Measurements from ENCODE around the gene PRICKLE2. TPM values are rescaled to one million over a fixed set of nuclear protein-coding genes. Genes with fewer than 3 reads are reported as not detected.

The PRICKLE2 gene
- total RNA-seq, 1 experiment from 2014 or later: 5.6 TPM

DNA sequence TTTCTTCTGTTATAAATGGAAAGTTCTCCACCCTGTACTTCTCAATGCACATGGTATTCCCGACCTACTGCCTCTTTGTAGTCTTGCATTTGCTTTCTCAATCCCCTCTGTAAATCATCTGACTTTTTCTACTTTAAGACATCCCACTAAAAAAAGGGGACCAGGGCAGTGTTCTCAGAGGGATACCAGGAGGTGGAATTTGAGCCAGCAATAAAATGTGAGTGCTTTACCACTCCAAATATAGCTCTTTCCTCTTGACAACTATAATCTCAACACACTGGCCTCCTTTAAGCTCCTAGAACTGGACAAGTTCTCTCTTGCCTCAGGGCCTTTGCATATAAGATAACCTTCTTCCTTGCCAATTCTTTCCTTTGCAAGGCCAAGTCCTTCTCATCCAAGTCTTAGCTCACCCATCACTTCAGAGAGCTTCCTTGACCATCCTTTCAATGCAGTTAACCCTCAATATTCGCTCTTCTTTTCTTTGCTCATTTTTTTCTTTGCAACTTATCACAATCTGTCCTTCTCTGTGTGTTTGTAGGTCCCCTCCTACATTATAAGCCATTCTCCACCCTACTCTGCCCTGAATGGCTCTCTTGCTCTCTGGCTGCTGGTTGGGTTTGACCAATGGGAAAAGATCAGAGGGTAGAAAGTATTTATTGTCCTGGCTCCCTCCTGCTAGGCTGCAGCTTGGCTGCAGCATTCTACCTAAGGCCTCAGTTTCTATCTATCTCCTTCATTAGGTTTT lies 93.4 kb downstream of the PRICKLE2 start:
- DNase-seq (ENCODE audit: low spot score) (no peak), ATAC-seq (0 out of 2 replicates have a peak, but pooled peaks have one; percentile 30)
- ChIA-PET CTCF (no interaction called here), POLR2A (no interaction called here)
- no peak overlapping the region for H3K4me3 Mint-ChIP-seq
- H3K36me3 Mint-ChIP-seq: no peaks in the 10 kb centered on the region
- H3K27ac Mint-ChIP-seq: no peak overlapping the region
- H3K4me1 Mint-ChIP-seq: peaks cover 8% of the 10 kb centered on the region
- TF ChIP-seq, protein P1, sequence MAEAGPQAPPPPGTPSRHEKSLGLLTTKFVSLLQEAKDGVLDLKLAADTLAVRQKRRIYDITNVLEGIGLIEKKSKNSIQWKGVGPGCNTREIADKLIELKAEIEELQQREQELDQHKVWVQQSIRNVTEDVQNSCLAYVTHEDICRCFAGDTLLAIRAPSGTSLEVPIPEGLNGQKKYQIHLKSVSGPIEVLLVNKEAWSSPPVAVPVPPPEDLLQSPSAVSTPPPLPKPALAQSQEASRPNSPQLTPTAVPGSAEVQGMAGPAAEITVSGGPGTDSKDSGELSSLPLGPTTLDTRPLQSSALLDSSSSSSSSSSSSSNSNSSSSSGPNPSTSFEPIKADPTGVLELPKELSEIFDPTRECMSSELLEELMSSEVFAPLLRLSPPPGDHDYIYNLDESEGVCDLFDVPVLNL (CRISPR knock-in tag; IDR thresholded peaks at IDR 0.05; ENCODE audit: borderline replicate concordance, low read depth): no peak
- TF ChIP-seq SP1 (CRISPR knock-in tag; conservative IDR thresholded peaks at IDR 0.05): no peak
- TF ChIP-seq TCF7 (CRISPR knock-in tag; IDR thresholded peaks at IDR 0.05; ENCODE audit: low read depth): no peak
- TF ChIP-seq, protein P2, sequence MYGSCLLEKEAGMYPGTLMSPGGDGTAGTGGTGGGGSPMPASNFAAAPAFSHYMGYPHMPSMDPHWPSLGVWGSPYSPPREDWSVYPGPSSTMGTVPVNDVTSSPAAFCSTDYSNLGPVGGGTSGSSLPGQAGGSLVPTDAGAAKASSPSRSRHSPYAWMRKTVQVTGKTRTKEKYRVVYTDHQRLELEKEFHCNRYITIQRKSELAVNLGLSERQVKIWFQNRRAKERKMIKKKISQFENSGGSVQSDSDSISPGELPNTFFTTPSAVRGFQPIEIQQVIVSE (CRISPR knock-in tag; IDR thresholded peaks at IDR 0.05; ENCODE audit: borderline replicate concordance): no peak
- TF ChIP-seq, protein P3, sequence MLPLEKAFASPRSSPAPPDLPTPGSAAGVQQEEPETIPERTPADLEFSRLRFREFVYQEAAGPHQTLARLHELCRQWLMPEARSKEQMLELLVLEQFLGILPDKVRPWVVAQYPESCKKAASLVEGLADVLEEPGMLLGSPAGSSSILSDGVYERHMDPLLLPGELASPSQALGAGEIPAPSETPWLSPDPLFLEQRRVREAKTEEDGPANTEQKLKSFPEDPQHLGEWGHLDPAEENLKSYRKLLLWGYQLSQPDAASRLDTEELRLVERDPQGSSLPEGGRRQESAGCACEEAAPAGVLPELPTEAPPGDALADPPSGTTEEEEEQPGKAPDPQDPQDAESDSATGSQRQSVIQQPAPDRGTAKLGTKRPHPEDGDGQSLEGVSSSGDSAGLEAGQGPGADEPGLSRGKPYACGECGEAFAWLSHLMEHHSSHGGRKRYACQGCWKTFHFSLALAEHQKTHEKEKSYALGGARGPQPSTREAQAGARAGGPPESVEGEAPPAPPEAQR (CRISPR knock-in tag; IDR thresholded peaks at IDR 0.05): no peak
- no peak for TF ChIP-seq FOXP1 (CRISPR knock-in tag; IDR thresholded peaks at IDR 0.05; ENCODE audit: borderline replicate concordance)
- no peak for TF ChIP-seq HMGA2 (CRISPR knock-in tag; IDR thresholded peaks at IDR 0.05)
- no peak for TF ChIP-seq SMAD3 (CRISPR knock-in tag; IDR thresholded peaks at IDR 0.05; ENCODE audit: borderline replicate concordance)
- TF ChIP-seq, protein P4, sequence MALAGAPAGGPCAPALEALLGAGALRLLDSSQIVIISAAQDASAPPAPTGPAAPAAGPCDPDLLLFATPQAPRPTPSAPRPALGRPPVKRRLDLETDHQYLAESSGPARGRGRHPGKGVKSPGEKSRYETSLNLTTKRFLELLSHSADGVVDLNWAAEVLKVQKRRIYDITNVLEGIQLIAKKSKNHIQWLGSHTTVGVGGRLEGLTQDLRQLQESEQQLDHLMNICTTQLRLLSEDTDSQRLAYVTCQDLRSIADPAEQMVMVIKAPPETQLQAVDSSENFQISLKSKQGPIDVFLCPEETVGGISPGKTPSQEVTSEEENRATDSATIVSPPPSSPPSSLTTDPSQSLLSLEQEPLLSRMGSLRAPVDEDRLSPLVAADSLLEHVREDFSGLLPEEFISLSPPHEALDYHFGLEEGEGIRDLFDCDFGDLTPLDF (CRISPR knock-in tag; IDR thresholded peaks at IDR 0.05): no peak
- no peak for TF ChIP-seq ESRRA (CRISPR knock-in tag; IDR thresholded peaks at IDR 0.05; ENCODE audit: borderline replicate concordance)
- TF ChIP-seq, protein P5, sequence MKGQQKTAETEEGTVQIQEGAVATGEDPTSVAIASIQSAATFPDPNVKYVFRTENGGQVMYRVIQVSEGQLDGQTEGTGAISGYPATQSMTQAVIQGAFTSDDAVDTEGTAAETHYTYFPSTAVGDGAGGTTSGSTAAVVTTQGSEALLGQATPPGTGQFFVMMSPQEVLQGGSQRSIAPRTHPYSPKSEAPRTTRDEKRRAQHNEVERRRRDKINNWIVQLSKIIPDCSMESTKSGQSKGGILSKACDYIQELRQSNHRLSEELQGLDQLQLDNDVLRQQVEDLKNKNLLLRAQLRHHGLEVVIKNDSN (CRISPR knock-in tag; IDR thresholded peaks at IDR 0.05): no peak
- TF ChIP-seq NR2C2 (CRISPR knock-in tag; IDR thresholded peaks at IDR 0.05): no peak
- TF ChIP-seq FOXK1 (CRISPR knock-in tag; IDR thresholded peaks at IDR 0.05): no peak
- no peaks in the 10 kb centered on the region for H3K9me3 Mint-ChIP-seq
- no peaks in the 10 kb centered on the region; the same call in 1 of the 2 replicates for H3K27me3 Mint-ChIP-seq (ENCODE audit: low read depth)

DNA sequence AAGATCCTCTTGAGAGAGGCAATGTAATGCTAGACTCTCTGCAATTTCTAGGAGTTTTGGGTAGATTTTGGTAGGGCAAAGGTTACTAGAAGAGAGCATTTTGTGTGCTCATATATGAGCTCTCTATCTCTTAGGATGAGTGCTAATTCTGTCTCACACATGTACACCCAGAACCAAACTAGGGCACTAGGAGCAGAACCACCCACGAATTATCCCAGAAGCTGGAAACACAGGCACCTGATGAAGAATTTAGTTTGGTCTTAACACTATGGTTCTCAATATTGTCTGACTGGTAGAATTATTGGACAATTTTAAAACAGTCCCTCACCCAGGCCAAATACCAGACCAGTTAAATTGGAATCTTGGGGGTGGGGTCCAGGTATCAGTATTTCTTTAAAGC lies 94.8 kb downstream of the PRICKLE2 start:
- no peak overlapping the region for H3K27ac Mint-ChIP-seq
- H3K9me3 Mint-ChIP-seq: no peaks in the 10 kb centered on the region
- peaks cover 8% of the 10 kb centered on the region for H3K4me1 Mint-ChIP-seq
- H3K36me3 Mint-ChIP-seq: no peaks in the 10 kb centered on the region
- no peak overlapping the region for H3K4me3 Mint-ChIP-seq
- H3K27me3 Mint-ChIP-seq (ENCODE audit: low read depth): no peaks in the 10 kb centered on the region; the same call in 1 of the 2 replicates
- no peak for ATAC-seq
- CTCF ChIA-PET: no interaction called here
- POLR2A ChIA-PET: no interaction called here
- DNase-seq (ENCODE audit: low spot score): no peak
- TF ChIP-seq, protein P6, sequence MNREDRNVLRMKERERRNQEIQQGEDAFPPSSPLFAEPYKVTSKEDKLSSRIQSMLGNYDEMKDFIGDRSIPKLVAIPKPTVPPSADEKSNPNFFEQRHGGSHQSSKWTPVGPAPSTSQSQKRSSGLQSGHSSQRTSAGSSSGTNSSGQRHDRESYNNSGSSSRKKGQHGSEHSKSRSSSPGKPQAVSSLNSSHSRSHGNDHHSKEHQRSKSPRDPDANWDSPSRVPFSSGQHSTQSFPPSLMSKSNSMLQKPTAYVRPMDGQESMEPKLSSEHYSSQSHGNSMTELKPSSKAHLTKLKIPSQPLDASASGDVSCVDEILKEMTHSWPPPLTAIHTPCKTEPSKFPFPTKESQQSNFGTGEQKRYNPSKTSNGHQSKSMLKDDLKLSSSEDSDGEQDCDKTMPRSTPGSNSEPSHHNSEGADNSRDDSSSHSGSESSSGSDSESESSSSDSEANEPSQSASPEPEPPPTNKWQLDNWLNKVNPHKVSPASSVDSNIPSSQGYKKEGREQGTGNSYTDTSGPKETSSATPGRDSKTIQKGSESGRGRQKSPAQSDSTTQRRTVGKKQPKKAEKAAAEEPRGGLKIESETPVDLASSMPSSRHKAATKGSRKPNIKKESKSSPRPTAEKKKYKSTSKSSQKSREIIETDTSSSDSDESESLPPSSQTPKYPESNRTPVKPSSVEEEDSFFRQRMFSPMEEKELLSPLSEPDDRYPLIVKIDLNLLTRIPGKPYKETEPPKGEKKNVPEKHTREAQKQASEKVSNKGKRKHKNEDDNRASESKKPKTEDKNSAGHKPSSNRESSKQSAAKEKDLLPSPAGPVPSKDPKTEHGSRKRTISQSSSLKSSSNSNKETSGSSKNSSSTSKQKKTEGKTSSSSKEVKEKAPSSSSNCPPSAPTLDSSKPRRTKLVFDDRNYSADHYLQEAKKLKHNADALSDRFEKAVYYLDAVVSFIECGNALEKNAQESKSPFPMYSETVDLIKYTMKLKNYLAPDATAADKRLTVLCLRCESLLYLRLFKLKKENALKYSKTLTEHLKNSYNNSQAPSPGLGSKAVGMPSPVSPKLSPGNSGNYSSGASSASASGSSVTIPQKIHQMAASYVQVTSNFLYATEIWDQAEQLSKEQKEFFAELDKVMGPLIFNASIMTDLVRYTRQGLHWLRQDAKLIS (CRISPR knock-in tag; IDR thresholded peaks at IDR 0.05; ENCODE audit: borderline replicate concordance): no peak
- TF ChIP-seq ZNF121 (CRISPR knock-in tag; IDR thresholded peaks at IDR 0.05) (no peak), ZNF396 (CRISPR knock-in tag; IDR thresholded peaks at IDR 0.05; ENCODE audit: borderline replicate concordance) (no peak), CREB1 (CRISPR knock-in tag; IDR thresholded peaks at IDR 0.05) (no peak), ELF4 (CRISPR knock-in tag; IDR thresholded peaks at IDR 0.05; ENCODE audit: low read depth) (no peak), NFATC4 (CRISPR knock-in tag; IDR thresholded peaks at IDR 0.05) (no peak)
- TF ChIP-seq, protein P2 (CRISPR knock-in tag; IDR thresholded peaks at IDR 0.05; ENCODE audit: borderline replicate concordance): no peak
- TF ChIP-seq, protein P7, sequence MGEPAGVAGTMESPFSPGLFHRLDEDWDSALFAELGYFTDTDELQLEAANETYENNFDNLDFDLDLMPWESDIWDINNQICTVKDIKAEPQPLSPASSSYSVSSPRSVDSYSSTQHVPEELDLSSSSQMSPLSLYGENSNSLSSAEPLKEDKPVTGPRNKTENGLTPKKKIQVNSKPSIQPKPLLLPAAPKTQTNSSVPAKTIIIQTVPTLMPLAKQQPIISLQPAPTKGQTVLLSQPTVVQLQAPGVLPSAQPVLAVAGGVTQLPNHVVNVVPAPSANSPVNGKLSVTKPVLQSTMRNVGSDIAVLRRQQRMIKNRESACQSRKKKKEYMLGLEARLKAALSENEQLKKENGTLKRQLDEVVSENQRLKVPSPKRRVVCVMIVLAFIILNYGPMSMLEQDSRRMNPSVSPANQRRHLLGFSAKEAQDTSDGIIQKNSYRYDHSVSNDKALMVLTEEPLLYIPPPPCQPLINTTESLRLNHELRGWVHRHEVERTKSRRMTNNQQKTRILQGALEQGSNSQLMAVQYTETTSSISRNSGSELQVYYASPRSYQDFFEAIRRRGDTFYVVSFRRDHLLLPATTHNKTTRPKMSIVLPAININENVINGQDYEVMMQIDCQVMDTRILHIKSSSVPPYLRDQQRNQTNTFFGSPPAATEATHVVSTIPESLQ (CRISPR knock-in tag; IDR thresholded peaks at IDR 0.05): no peak
- TF ChIP-seq, protein P8, sequence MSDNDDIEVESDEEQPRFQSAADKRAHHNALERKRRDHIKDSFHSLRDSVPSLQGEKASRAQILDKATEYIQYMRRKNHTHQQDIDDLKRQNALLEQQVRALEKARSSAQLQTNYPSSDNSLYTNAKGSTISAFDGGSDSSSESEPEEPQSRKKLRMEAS (CRISPR knock-in tag; IDR thresholded peaks at IDR 0.05): no peak
